Measurements from ENCODE around the gene HOXD1.

HOXD1 gene

GRCh38 chr2:176154576-176155252 is 33.8 kb upstream of the HOXD1 start:
- DNase-seq, result no peak

GRCh38 chr2:176155356-176156044 is 33.0 kb upstream of the HOXD1 start:
- DNase-seq, result no peak

- DNase-seq, result no peak
Measured at GRCh38 chr2:176156301-176156806, 32.1 kb upstream of the HOXD1 start.

GRCh38 chr2:176156807-176157498 is 31.5 kb upstream of the HOXD1 start, which contains the start of gene HOXD3:
Gene HOXD3, plus strand, starts transcription at chr2:176157307. Its CDS starts 11,808 bp downstream, at chr2:176169115.
- no peak for DNase-seq

GRCh38 chr2:176157499-176158185 is 30.8 kb upstream of the HOXD1 start:
- no peak for DNase-seq

GRCh38 chr2:176158186-176158591 is 30.3 kb upstream of the HOXD1 start:
- DNase-seq, result no peak

GRCh38 chr2:176158855-176159662 is 29.4 kb upstream of the HOXD1 start:
- DNase-seq, result no peak

GRCh38 chr2:176159663-176160250 is 28.7 kb upstream of the HOXD1 start:
- no peak for DNase-seq

GRCh38 chr2:176160251-176160985 is 28.1 kb upstream of the HOXD1 start:
- DNase-seq, result no peak

GRCh38 chr2:176160986-176161824 is 27.3 kb upstream of the HOXD1 start:
- no peak for DNase-seq

GRCh38 chr2:176161825-176162626 is 26.4 kb upstream of the HOXD1 start:
- no peak for DNase-seq

GRCh38 chr2:176162911-176163671 is 25.4 kb upstream of the HOXD1 start:
- DNase-seq, result no peak

GRCh38 chr2:176163672-176164056 is 24.8 kb upstream of the HOXD1 start:
- DNase-seq, result no peak

- DNase-seq, result no peak
Measured at GRCh38 chr2:176164201-176164600, 24.3 kb upstream of the HOXD1 start.

- no peak for DNase-seq
Measured at GRCh38 chr2:176164611-176165369, 23.7 kb upstream of the HOXD1 start.

GRCh38 chr2:176165370-176166050 is 23.0 kb upstream of the HOXD1 start:
- DNase-seq, result no peak

GRCh38 chr2:176166272-176166671 is 22.2 kb upstream of the HOXD1 start:
- DNase-seq, result no peak

Data from CD4-positive, alpha-beta T cell treated with Interleukin-6 for 4 hours (primary cell).